DND-41 (cell line): ENCODE measurements around the gene DDO.

ENCODE experiments used
- ATAC-seq: fragments of 200-7000 bp; cut with Tn5 transposase; 3 replicates; pipeline ENCODE4 v1.9.1; 2021; ENCODE audit warnings: low read depth; ENCODE audit not compliant: insufficient read depth
- DNase-seq: peaks from one replicate; pipeline ENCODE4 v3.0.0-alpha.2; 2020
- H2AFZ ChIP-seq: 2 replicates; pipeline ENCODE4 v1.6.0; 2012; ENCODE audit warnings: low read depth, low read length
- H3K27ac ChIP-seq: 2 replicates; pipeline ENCODE4 v1.5.1; 2012; ENCODE audit warnings: low read length, inconsistent platforms
- H3K27me3 ChIP-seq: fragments of 200-600 bp; sonication (generic); 2 replicates; pipeline ENCODE4 v1.6.0; 2012; ENCODE audit warnings: low read length, mild to moderate bottlenecking, inconsistent platforms; ENCODE audit not compliant: insufficient read depth, poor library complexity
- H3K36me3 ChIP-seq: 2 replicates; pipeline ENCODE4 v1.5.1; 2012; ENCODE audit warnings: low read length, inconsistent platforms; ENCODE audit not compliant: insufficient read depth
- H3K4me1 ChIP-seq: 2 replicates; pipeline ENCODE4 v1.5.1; 2012; ENCODE audit warnings: mild to moderate bottlenecking, low read length; ENCODE audit not compliant: insufficient read depth
- H3K4me2 ChIP-seq: 2 replicates; pipeline ENCODE4 v1.6.0; 2012; ENCODE audit warnings: mild to moderate bottlenecking, moderate library complexity, low read length, inconsistent platforms; ENCODE audit not compliant: insufficient read depth
- H3K4me3 ChIP-seq, 2 experiments: fragments of 200-600 bp in 1 of 2; shearing (Covaris generic) in 1 of 2; 2 replicates each; pipeline ENCODE4 v1.5.1; 2012 to 2016; ENCODE audit warnings: inconsistent platforms in 2 of 2, low read length in 2 of 2, mild to moderate bottlenecking in 2 of 2, low read depth in 1 of 2, moderate library complexity in 1 of 2
- H3K79me2 ChIP-seq: 2 replicates; pipeline ENCODE4 v1.6.0; 2012; ENCODE audit warnings: low read length, inconsistent platforms; ENCODE audit not compliant: insufficient read depth
- H3K9ac ChIP-seq: 2 replicates; pipeline ENCODE4 v1.6.0; 2012; ENCODE audit warnings: low read depth, mild to moderate bottlenecking, inconsistent platforms, low read length, moderate library complexity
- H3K9me3 ChIP-seq: 2 replicates; pipeline ENCODE4 v1.5.1; 2012; ENCODE audit warnings: low read length, moderate library complexity, mild to moderate bottlenecking, inconsistent platforms; ENCODE audit not compliant: insufficient read depth, severe bottlenecking
- H4K20me1 ChIP-seq: 2 replicates; pipeline ENCODE4 v1.6.0; 2012; ENCODE audit warnings: low read length; ENCODE audit not compliant: insufficient read depth
- CTCF ChIP-seq: IDR thresholded peaks from 2 replicates; pipeline ENCODE4 v1.5.1; 2012; ENCODE audit warnings: borderline replicate concordance, low read length, moderate library complexity, mild to moderate bottlenecking; ENCODE audit not compliant: poor library complexity, severe bottlenecking; ENCODE audit errors: extremely low read depth
- EZH2 ChIP-seq: IDR thresholded peaks from 3 replicates; pipeline ENCODE4 v1.6.1; 2012; ENCODE audit warnings: borderline replicate concordance, low read depth, mild to moderate bottlenecking, moderate library complexity, low read length, inconsistent platforms; ENCODE audit not compliant: severe bottlenecking

Gene DDO

GRCh38 chr6:110422444-110422822 is 7.1 kb upstream of the DDO start:
- Histone ChIP-seq H3K36me3 (no peaks in the 10 kb centered on the region), H3K79me2 (no peaks in the 10 kb centered on the region), H4K20me1 (no peaks in the 10 kb centered on the region), H3K4me3 (no peak overlapping the region), H3K4me1 (no peaks in the 10 kb centered on the region), H3K9me3 (no peaks in the 10 kb centered on the region), H3K4me2 (no peak overlapping the region), H2AFZ (no peak overlapping the region), H3K9ac (no peak overlapping the region), H3K27me3 (no peaks in the 10 kb centered on the region), H3K27ac (no peak overlapping the region)
- DNase-seq (no peak), ATAC-seq (no peak)
- no peak for TF ChIP-seq EZH2
- TF ChIP-seq CTCF: no peak

GRCh38 chr6:110421749-110422443 is 6.5 kb upstream of the DDO start:
- no peak overlapping the region for H3K27ac ChIP-seq
- H3K4me2 ChIP-seq: no peak overlapping the region
- H4K20me1 ChIP-seq: no peaks in the 10 kb centered on the region
- H3K79me2 ChIP-seq: no peaks in the 10 kb centered on the region
- no peak overlapping the region for H3K4me3 ChIP-seq
- no peak overlapping the region for H3K9ac ChIP-seq
- no peaks in the 10 kb centered on the region for H3K4me1 ChIP-seq
- H3K9me3 ChIP-seq: no peaks in the 10 kb centered on the region
- TF ChIP-seq EZH2: no peak
- no peaks in the 10 kb centered on the region for H3K27me3 ChIP-seq
- no peak for DNase-seq
- no peak for ATAC-seq
- no peak overlapping the region for H2AFZ ChIP-seq
- H3K36me3 ChIP-seq: no peaks in the 10 kb centered on the region

GRCh38 chr6:110419028-110419739 is 3.8 kb upstream of the DDO start:
- Histone ChIP-seq H4K20me1 (no peaks in the 10 kb centered on the region), H3K4me3 (no peak overlapping the region), H3K9me3 (no peaks in the 10 kb centered on the region), H3K27ac (no peak overlapping the region), H3K4me1 (peaks cover 3% of the 10 kb centered on the region; the same call in 1 of the 2 replicates), H3K27me3 (no peaks in the 10 kb centered on the region), H2AFZ (no peak overlapping the region), H3K9ac (no peak overlapping the region), H3K36me3 (no peaks in the 10 kb centered on the region), H3K4me2 (no peak overlapping the region), H3K79me2 (no peaks in the 10 kb centered on the region)
- ATAC-seq (no peak), DNase-seq (no peak)
- TF ChIP-seq CTCF (no peak), EZH2 (no peak)

DNA sequence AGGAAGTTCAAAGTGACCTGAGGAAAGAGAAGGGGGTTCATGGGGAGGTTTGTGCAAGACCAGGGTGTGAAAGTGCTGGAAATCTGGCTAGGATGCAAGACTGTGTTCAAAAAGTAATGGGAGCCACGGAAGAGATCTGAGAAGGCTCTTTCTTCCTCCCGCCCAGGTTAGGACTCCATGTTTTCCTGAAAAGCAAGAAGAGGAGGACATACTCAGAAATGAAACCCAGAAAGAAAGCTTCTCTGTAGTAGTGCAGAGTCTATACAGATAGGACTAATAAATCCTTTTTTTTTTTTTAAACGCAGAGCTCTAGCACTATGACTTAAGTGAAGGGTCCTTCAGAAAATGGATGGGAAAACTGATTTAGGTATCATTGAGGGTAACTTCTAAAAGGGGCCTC is 3.2 kb upstream of the DDO start:
- DNase-seq (no peak), ATAC-seq (no peak)
- H3K79me2 ChIP-seq: no peaks in the 10 kb centered on the region
- TF ChIP-seq CTCF (no peak), EZH2 (no peak)
- H3K4me2 ChIP-seq: no peak overlapping the region
- H4K20me1 ChIP-seq: no peaks in the 10 kb centered on the region
- H3K4me1 ChIP-seq: peaks cover 3% of the 10 kb centered on the region; the same call in 1 of the 2 replicates
- no peak overlapping the region for H3K9ac ChIP-seq
- no peaks in the 10 kb centered on the region for H3K27me3 ChIP-seq
- H2AFZ ChIP-seq: no peak overlapping the region
- H3K4me3 ChIP-seq: no peak overlapping the region
- no peaks in the 10 kb centered on the region for H3K36me3 ChIP-seq
- no peak overlapping the region for H3K27ac ChIP-seq
- no peaks in the 10 kb centered on the region for H3K9me3 ChIP-seq
